MM.1S (cell line): ENCODE results near the gene SELENBP1.

Experiments used
- DNase-seq: peaks from one replicate; pipeline ENCODE4 v3.0.0-alpha.2; 2015
- H2AFZ ChIP-seq: fragments of 300-600 bp; sonication (generic); 2 replicates; pipeline ENCODE4 v1.6.0; 2016; ENCODE audit warnings: antibody characterized with exemption, low read length
- H3F3A ChIP-seq: fragments of 300-600 bp; sonication (generic); 2 replicates; pipeline ENCODE4 v1.6.1; 2016; ENCODE audit warnings: mild to moderate bottlenecking, antibody characterized with exemption, low read length, moderate library complexity, mixed read lengths; ENCODE audit not compliant: insufficient read depth
- H3K27ac ChIP-seq: fragments of 300-600 bp; sonication (generic); 2 replicates; pipeline ENCODE4 v1.5.1; 2016; ENCODE audit warnings: mild to moderate bottlenecking, low read length
- H3K27me3 ChIP-seq: fragments of 300-600 bp; sonication (generic); replicated peaks from 2 replicates; pipeline ENCODE4 v1.6.0; 2016; ENCODE audit warnings: low read length; ENCODE audit not compliant: insufficient read depth
- H3K36me3 ChIP-seq: fragments of 300-600 bp; sonication (generic); replicated peaks from 2 replicates; pipeline ENCODE4 v1.6.1; 2016; ENCODE audit warnings: mild to moderate bottlenecking, low read length, mixed read lengths; ENCODE audit not compliant: insufficient read depth
- H3K4me1 ChIP-seq: fragments of 300-600 bp; sonication (generic); 2 replicates; pipeline ENCODE4 v1.6.1; 2016; ENCODE audit warnings: low read length, mixed read lengths
- H3K4me2 ChIP-seq: fragments of 300-600 bp; sonication (generic); 2 replicates; pipeline ENCODE4 v1.6.0; 2016; ENCODE audit warnings: low read depth, low read length
- H3K4me3 ChIP-seq: fragments of 300-600 bp; sonication (generic); 2 replicates; pipeline ENCODE4 v1.5.1; 2016; ENCODE audit warnings: low read length, mixed read lengths
- H3K79me2 ChIP-seq: fragments of 300-600 bp; sonication (generic); 2 replicates; pipeline ENCODE4 v1.6.1; 2016; ENCODE audit warnings: mixed run types, low read length, mixed read lengths
- H3K9ac ChIP-seq: fragments of 300-600 bp; sonication (generic); 2 replicates; pipeline ENCODE4 v1.6.1; 2016; ENCODE audit warnings: low read length, mixed read lengths
- H3K9me2 ChIP-seq: fragments of 300-600 bp; sonication (generic); replicated peaks from 2 replicates; pipeline ENCODE4 v1.6.1; 2016; ENCODE audit warnings: mild to moderate bottlenecking, low read length, mixed read lengths; ENCODE audit not compliant: insufficient read depth
- H3K9me3 ChIP-seq: fragments of 300-600 bp; sonication (generic); replicated peaks from 2 replicates; pipeline ENCODE4 v1.6.1; 2016; ENCODE audit warnings: mild to moderate bottlenecking, low read length, mixed read lengths; ENCODE audit not compliant: insufficient read depth
- H4K20me1 ChIP-seq: fragments of 300-600 bp; sonication (generic); 2 replicates; pipeline ENCODE4 v1.6.1; 2016; ENCODE audit warnings: mild to moderate bottlenecking, low read length, moderate library complexity, mixed read lengths; ENCODE audit not compliant: insufficient read depth
- EZH2 ChIP-seq: fragments of 300-600 bp; sonication (generic); optimal IDR thresholded peaks from 2 replicates; pipeline ENCODE3; 2017; ENCODE audit warnings: low read depth, mild to moderate bottlenecking, antibody characterized with exemption, low read length, mixed read lengths
- EZH2phosphoT487 ChIP-seq: fragments of 300-600 bp; sonication (generic); IDR thresholded peaks from 2 replicates; pipeline ENCODE4 v1.6.1; 2018; ENCODE audit warnings: antibody characterized with exemption, low read length
- TF ChIP-seq, protein P1 (sequence below): fragments of 300-600 bp; sonication (generic); IDR thresholded peaks from 2 replicates; pipeline ENCODE4 v1.5.1; 2016; ENCODE audit warnings: antibody characterized with exemption, low read length, mixed read lengths

Gene SELENBP1

DNA sequence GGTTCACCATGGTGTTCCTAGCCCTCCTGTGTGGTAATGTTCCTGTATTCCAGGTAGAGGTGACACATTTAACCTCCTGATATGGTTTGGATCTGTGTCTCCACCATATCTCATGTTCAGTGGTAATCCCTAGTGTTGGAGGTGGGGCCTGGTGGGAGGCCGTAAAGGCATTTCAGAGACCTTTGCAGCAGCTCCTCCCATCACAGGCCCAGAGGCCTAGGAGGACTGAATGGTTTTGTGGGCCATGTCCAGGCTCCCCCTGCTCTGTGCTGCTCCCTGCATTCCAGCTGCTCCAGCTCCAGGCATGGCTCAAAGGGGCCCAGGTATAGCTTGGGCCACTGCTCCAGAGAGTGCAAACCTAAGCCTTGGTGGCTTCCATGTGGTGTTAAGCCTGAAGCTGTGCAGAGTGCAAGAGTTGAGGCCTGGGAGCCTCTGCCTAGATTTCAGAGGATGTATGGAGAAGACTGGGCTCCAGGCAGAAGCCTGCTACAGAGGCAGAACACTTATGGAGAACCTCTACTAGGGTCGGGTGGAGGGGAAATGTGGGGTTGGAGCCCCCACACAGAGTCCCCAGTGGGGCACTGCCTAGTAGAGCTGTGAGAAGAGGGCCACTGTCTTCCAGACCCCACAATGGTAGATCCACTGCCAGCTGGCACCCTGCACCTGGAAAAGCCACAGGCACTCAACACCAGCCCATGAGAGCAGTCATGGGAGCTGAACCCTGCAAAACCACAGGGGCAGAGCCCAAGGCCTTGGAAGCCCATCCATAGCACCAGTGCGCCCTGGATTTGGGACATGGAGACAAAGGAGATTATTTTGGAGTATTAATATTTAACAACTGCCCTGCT, 10.0 kb downstream of the SELENBP1 start:
- Histone ChIP-seq H2AFZ (no peak overlapping the region), H4K20me1 (no peaks in the 10 kb centered on the region), H3K9me3 (no peaks in the 10 kb centered on the region), H3K27ac (no peak overlapping the region), H3K9me2 (no peaks in the 10 kb centered on the region), H3K4me2 (no peak overlapping the region), H3F3A (no peaks in the 10 kb centered on the region), H3K27me3 (no peaks in the 10 kb centered on the region), H3K79me2 (no peaks in the 10 kb centered on the region), H3K4me1 (no peaks in the 10 kb centered on the region), H3K9ac (no peak overlapping the region), H3K4me3 (no peak overlapping the region), H3K36me3 (no peaks in the 10 kb centered on the region)
- DNase-seq: no peak
- TF ChIP-seq, protein P1, sequence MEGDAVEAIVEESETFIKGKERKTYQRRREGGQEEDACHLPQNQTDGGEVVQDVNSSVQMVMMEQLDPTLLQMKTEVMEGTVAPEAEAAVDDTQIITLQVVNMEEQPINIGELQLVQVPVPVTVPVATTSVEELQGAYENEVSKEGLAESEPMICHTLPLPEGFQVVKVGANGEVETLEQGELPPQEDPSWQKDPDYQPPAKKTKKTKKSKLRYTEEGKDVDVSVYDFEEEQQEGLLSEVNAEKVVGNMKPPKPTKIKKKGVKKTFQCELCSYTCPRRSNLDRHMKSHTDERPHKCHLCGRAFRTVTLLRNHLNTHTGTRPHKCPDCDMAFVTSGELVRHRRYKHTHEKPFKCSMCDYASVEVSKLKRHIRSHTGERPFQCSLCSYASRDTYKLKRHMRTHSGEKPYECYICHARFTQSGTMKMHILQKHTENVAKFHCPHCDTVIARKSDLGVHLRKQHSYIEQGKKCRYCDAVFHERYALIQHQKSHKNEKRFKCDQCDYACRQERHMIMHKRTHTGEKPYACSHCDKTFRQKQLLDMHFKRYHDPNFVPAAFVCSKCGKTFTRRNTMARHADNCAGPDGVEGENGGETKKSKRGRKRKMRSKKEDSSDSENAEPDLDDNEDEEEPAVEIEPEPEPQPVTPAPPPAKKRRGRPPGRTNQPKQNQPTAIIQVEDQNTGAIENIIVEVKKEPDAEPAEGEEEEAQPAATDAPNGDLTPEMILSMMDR: no peak
- no peak for TF ChIP-seq EZH2
- no peak for TF ChIP-seq EZH2phosphoT487

DNA sequence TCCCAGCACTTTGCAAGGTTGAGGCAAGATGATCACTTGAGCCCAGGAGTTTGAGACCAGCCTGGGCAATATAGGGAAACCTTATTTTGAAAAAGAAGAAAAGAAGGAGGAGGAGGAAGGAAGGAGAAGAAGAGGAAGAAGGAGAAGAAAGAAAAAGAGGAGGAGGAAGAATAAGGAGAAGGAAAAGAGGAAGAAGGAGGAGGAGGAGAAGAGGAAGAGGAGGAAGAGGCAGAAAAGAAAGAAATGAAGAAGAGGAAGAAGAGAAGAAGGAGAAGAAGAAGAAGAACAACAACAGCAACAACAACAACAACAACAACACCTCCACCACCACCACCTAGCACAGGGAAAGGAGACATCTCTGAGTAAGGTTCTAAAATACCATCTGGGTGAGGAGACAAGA, 10.6 kb downstream of the SELENBP1 start:
- H3K9me2 ChIP-seq: no peaks in the 10 kb centered on the region
- TF ChIP-seq EZH2phosphoT487 (no peak), EZH2 (no peak)
- TF ChIP-seq, protein P1: no peak
- no peaks in the 10 kb centered on the region for H3F3A ChIP-seq
- no peak overlapping the region for H3K9ac ChIP-seq
- no peaks in the 10 kb centered on the region for H3K27me3 ChIP-seq
- no peak overlapping the region for H3K4me3 ChIP-seq
- no peaks in the 10 kb centered on the region for H3K4me1 ChIP-seq
- no peak overlapping the region for H3K27ac ChIP-seq
- DNase-seq: no peak
- no peak overlapping the region for H3K4me2 ChIP-seq
- no peak overlapping the region for H2AFZ ChIP-seq
- no peaks in the 10 kb centered on the region for H3K9me3 ChIP-seq
- no peaks in the 10 kb centered on the region for H4K20me1 ChIP-seq
- H3K36me3 ChIP-seq: no peaks in the 10 kb centered on the region
- no peaks in the 10 kb centered on the region for H3K79me2 ChIP-seq

DNA sequence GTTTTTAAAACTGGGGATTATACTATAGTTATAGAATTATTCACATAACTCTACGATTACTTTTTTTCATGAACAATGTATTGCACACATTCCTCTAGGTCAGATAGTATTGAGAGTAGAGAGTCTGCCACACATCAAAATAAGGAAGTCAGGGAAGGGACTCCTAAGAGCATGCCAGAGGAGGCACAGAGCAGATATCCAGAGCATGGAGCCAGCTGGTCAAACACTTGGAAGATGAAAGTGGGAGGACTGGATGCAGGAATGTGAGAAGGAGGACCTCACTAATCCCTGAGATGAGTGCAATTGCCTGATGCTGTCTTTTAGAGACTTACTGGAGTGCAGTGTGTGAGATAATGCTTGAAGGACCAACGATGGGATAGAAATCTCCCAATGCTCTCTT, 15.8 kb downstream of the SELENBP1 start:
- Histone ChIP-seq H3K27me3 (no peaks in the 10 kb centered on the region), H3F3A (no peaks in the 10 kb centered on the region), H3K27ac (no peak overlapping the region), H3K4me3 (no peak overlapping the region), H3K9me3 (no peaks in the 10 kb centered on the region), H3K4me1 (no peaks in the 10 kb centered on the region), H4K20me1 (no peaks in the 10 kb centered on the region), H3K9ac (no peak overlapping the region), H3K79me2 (no peaks in the 10 kb centered on the region), H3K9me2 (no peaks in the 10 kb centered on the region), H3K4me2 (no peak overlapping the region), H2AFZ (no peak overlapping the region), H3K36me3 (no peaks in the 10 kb centered on the region)
- DNase-seq: no peak
- TF ChIP-seq EZH2phosphoT487: no peak
- no peak for TF ChIP-seq EZH2
- TF ChIP-seq, protein P1: no peak
